K562 (cell line): ENCODE data around the gene PDIA2. TPM values are rescaled to one million over a fixed set of nuclear protein-coding genes. Genes with fewer than 3 reads are reported as not detected.
A peak's percentile ranks its signal among the peaks of the same experiment; 100 is the strongest.

Experiments used
- ARNT ChIP-seq, 2 experiments: fragments of 450-650 bp; IDR thresholded peaks; 2 replicates each; pipeline ENCODE4 v1.6.1; 2016; ENCODE audit warnings: mild to moderate bottlenecking in 1 of 2
- BRCA1 ChIP-seq, 2 experiments: fragments of 450-650 bp in 1 of 2; sonication (generic) in 1 of 2; formaldehyde crosslinking in 1 of 2; IDR thresholded peaks; 2 replicates each; pipeline versions ENCODE4 v1.5.0 to v1.6.1; 2017 to 2020; ENCODE audit warnings: mild to moderate bottlenecking in 1 of 2, missing genetic modification reagents in 1 of 2
- BRF1 ChIP-seq: IDR thresholded peaks from 3 replicates; pipeline ENCODE4 v1.6.1; 2011; ENCODE audit warnings: borderline replicate concordance, mild to moderate bottlenecking; ENCODE audit not compliant: insufficient read length; ENCODE audit errors: extremely low read depth
- E2F3 ChIP-seq: fragments of 250-450 bp; sonication (Bioruptor Pico); IDR thresholded peaks from 2 replicates; pipeline ENCODE4 v1.4.0; 2020; ENCODE audit warnings: mild to moderate bottlenecking
- LEF1 ChIP-seq: fragments of 450-650 bp; IDR thresholded peaks from 2 replicates; pipeline ENCODE4 v1.6.1; 2016; ENCODE audit warnings: mild to moderate bottlenecking
- MYNN ChIP-seq, 2 experiments: sonication (generic); formaldehyde crosslinking in 1 of 2; IDR thresholded peaks; 2 replicates each; pipeline versions ENCODE4 v1.5.0 to v1.6.1; 2016 to 2020; ENCODE audit warnings: antibody characterized with exemption in 1 of 2, missing genetic modification reagents in 1 of 2
- NFRKB ChIP-seq: fragments of 450-650 bp; IDR thresholded peaks from 2 replicates; pipeline ENCODE4 v1.6.1; 2016; ENCODE audit warnings: low read depth
- NR2F6 ChIP-seq: fragments of 450-650 bp; formaldehyde crosslinking; IDR thresholded peaks from 2 replicates; pipeline ENCODE4 v1.4.0; 2020; ENCODE audit warnings: mild to moderate bottlenecking
- OTX1 ChIP-seq: fragments of 450-650 bp; formaldehyde crosslinking; IDR thresholded peaks from 2 replicates; pipeline ENCODE4 v1.4.0; 2022; ENCODE audit warnings: mild to moderate bottlenecking
- RBM34 ChIP-seq: fragments of 200-400 bp; formaldehyde crosslinking; IDR thresholded peaks from 2 replicates; pipeline ENCODE4 v1.6.1; 2018; ENCODE audit warnings: low read length, borderline replicate concordance; ENCODE audit not compliant: insufficient read depth
- SMARCC2 ChIP-seq: fragments of 450-650 bp; IDR thresholded peaks from 2 replicates; pipeline ENCODE4 v1.6.1; 2017; ENCODE audit warnings: antibody characterized with exemption, moderate library complexity, mild to moderate bottlenecking, low read depth
- TBP ChIP-seq: optimal IDR thresholded peaks from 2 replicates; pipeline ENCODE3; 2011; ENCODE audit warnings: low read depth, low read length, improper control_type of control experiment
- ZNF24 ChIP-seq: fragments of 450-650 bp; IDR thresholded peaks from 2 replicates; pipeline ENCODE4 v1.6.1; 2016
- ZNF282 ChIP-seq: sonication (generic); formaldehyde crosslinking; IDR thresholded peaks from 2 replicates; pipeline ENCODE4 v1.8.1; 2023; ENCODE audit warnings: missing genetic modification reagents
- ZNF3 ChIP-seq: fragments of 250-450 bp; sonication (Bioruptor Pico); IDR thresholded peaks from 2 replicates; pipeline ENCODE4 v1.5.0; 2021; ENCODE audit warnings: mild to moderate bottlenecking, moderate library complexity
- ZNF354B ChIP-seq: fragments of 250-450 bp; sonication (Bioruptor Pico); IDR thresholded peaks from 2 replicates; pipeline ENCODE4 v1.4.0; 2020
- ZNF583 ChIP-seq: fragments of 250-450 bp; sonication (Bioruptor Pico); IDR thresholded peaks from 2 replicates; pipeline ENCODE4 v1.4.0; 2020
- polyA plus RNA-seq, 8 experiments: library from polyadenylated mRNA; depleted of rRNA in 4 of 8; stranded (reverse) in 5 of 8; unstranded in 3 of 8; fragments of >200 nt; fragmentation: Nextera tagmentation in 2 of 8; fragmentation: Illumina TruSeq in 1 of 8; extraction: Ambion mirVana in 2 of 8; extraction: Trizol in 1 of 8; gene quantifications; 2 replicates each; pipeline versions ENCODE4 v1.2.1 to v1.2.3, GENCODE V29; 2011 to 2014; ENCODE audit warnings: inconsistent platforms in 1 of 8, missing spikeins in 1 of 8
- total RNA-seq, 7 experiments: library from RNA; depleted of rRNA in 6 of 7; stranded (reverse); fragments of >200 nt in 6 of 7; fragmentation: Illumina TruSeq in 2 of 7; extraction: Trizol in 2 of 7; gene quantifications; 2 replicates each; pipeline versions ENCODE4 v1.2.1 to v1.2.3, GENCODE V29; 2011 to 2021; ENCODE audit warnings: low replicate concordance in 1 of 7
- TF ChIP-seq, protein P1 (sequence below): IDR thresholded peaks from 3 replicates; pipeline ENCODE4 v1.6.1; 2011; ENCODE audit warnings: borderline replicate concordance, mild to moderate bottlenecking; ENCODE audit not compliant: insufficient read length, insufficient read depth
- TF ChIP-seq, protein P2 (sequence below): sonication (generic); formaldehyde crosslinking; IDR thresholded peaks from 2 replicates; pipeline ENCODE4 v1.8.1; 2023; ENCODE audit warnings: mild to moderate bottlenecking, missing genetic modification reagents, moderate library complexity
- TF ChIP-seq, protein P3 (sequence below), 2 experiments: fragments of 150-350 bp in 1 of 2; IDR thresholded peaks; 2 replicates each; pipeline ENCODE4 v1.6.1; 2012 to 2016; ENCODE audit warnings: low read depth in 2 of 2, low read length in 2 of 2, mild to moderate bottlenecking in 1 of 2, moderate library complexity in 1 of 2
- TF ChIP-seq, protein P4 (sequence below): sonication (generic); formaldehyde crosslinking; IDR thresholded peaks from 2 replicates; pipeline ENCODE4 v1.8.0; 2022; ENCODE audit warnings: mild to moderate bottlenecking, missing genetic modification reagents, borderline replicate concordance

Gene PDIA2
- total and polyA plus RNA-seq, 9 of the 15 experiments (the other 6 are each of a cell fraction or from before 2014, with no cell fraction given) = 0.13 to 0.92 (median 0.23) TPM; not detected in 4

DNA sequence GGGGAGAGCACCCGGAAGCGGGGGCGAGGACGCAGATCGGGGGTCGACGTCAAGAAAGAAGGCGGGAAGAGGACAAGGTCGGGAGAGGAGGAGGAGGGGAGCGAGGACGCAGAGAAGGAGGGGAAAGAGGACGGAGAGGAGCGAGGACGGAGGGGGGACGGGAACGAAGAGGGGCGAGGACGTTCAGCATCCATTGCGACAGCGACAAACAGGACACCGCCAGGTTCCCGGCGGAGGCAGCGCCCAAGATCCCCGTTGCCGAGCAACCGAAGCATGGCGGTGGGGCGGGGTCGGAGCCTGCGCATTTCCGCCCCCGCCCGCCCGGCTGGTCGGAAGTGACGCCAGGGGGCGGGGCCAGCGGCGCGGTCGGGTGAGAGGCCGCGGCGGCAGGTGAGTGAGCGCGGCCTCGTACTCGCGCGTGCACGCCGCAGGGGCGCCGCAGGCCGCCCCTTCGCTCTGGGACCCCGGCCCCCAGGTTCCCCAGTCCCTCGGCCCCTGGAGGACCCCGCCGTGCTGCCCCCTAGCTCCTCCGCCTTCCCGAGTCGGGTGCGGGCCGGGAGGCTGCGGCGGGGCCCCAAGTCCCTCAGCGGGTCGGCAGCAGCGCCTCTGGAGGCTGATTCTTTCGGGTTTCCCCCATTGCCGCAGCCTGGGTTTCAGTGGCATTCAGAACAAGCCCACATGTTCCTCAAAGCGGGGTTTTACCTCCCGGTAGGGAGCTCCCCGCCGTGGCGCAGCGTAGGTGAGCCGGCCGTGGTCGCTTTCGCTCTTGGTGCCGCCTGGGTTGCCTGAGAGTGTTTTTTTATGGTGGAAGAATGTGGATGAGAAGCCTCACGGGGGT is 48.3 kb upstream of the PDIA2 start, which contains the start of gene FAM234A (continued):
- TF ChIP-seq, protein P1, sequence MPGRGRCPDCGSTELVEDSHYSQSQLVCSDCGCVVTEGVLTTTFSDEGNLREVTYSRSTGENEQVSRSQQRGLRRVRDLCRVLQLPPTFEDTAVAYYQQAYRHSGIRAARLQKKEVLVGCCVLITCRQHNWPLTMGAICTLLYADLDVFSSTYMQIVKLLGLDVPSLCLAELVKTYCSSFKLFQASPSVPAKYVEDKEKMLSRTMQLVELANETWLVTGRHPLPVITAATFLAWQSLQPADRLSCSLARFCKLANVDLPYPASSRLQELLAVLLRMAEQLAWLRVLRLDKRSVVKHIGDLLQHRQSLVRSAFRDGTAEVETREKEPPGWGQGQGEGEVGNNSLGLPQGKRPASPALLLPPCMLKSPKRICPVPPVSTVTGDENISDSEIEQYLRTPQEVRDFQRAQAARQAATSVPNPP = no peak
- TF ChIP-seq RBM34 (no peak), BRF1 (no peak), E2F3 (CRISPR knock-in tag) (no peak), ZNF583 (CRISPR knock-in tag) (no peak), BRCA1 (IDR thresholded peaks at IDR 0.05) (no peak), BRCA1 (CRISPR knock-in tag; IDR thresholded peaks at IDR 0.05) (0 out of 2 replicates have a peak, but pooled peaks have one; percentile 20), ZNF3 (CRISPR knock-in tag) (no peak), ZNF354B (CRISPR knock-in tag) (no peak), NR2F6 (CRISPR knock-in tag) (no peak), ZNF24 (no peak), OTX1 (peak; percentile 17; the same call in 1 of the 2 replicates), SMARCC2 (no peak; the same call in 1 of the 2 replicates), LEF1 (peak; percentile 40; the same call in 1 of the 2 replicates), ARNT (IDR thresholded peaks at IDR 0.05) (peak in 1 of 2 experiments; percentile 24; a peak in 1 of 4 replicates), MYNN (IDR thresholded peaks at IDR 0.05) (no peak), MYNN (CRISPR knock-in tag; IDR thresholded peaks at IDR 0.05) (no peak), NFRKB (peak; percentile 75), TBP (no peak), ZNF282 (CRISPR knock-in tag) (no peak)
- TF ChIP-seq, protein P2, sequence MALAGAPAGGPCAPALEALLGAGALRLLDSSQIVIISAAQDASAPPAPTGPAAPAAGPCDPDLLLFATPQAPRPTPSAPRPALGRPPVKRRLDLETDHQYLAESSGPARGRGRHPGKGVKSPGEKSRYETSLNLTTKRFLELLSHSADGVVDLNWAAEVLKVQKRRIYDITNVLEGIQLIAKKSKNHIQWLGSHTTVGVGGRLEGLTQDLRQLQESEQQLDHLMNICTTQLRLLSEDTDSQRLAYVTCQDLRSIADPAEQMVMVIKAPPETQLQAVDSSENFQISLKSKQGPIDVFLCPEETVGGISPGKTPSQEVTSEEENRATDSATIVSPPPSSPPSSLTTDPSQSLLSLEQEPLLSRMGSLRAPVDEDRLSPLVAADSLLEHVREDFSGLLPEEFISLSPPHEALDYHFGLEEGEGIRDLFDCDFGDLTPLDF (CRISPR knock-in tag) = no peak
- TF ChIP-seq, protein P3, sequence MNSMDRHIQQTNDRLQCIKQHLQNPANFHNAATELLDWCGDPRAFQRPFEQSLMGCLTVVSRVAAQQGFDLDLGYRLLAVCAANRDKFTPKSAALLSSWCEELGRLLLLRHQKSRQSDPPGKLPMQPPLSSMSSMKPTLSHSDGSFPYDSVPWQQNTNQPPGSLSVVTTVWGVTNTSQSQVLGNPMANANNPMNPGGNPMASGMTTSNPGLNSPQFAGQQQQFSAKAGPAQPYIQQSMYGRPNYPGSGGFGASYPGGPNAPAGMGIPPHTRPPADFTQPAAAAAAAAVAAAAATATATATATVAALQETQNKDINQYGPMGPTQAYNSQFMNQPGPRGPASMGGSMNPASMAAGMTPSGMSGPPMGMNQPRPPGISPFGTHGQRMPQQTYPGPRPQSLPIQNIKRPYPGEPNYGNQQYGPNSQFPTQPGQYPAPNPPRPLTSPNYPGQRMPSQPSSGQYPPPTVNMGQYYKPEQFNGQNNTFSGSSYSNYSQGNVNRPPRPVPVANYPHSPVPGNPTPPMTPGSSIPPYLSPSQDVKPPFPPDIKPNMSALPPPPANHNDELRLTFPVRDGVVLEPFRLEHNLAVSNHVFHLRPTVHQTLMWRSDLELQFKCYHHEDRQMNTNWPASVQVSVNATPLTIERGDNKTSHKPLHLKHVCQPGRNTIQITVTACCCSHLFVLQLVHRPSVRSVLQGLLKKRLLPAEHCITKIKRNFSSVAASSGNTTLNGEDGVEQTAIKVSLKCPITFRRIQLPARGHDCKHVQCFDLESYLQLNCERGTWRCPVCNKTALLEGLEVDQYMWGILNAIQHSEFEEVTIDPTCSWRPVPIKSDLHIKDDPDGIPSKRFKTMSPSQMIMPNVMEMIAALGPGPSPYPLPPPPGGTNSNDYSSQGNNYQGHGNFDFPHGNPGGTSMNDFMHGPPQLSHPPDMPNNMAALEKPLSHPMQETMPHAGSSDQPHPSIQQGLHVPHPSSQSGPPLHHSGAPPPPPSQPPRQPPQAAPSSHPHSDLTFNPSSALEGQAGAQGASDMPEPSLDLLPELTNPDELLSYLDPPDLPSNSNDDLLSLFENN (IDR thresholded peaks at IDR 0.05; ENCODE audit: low read depth in 2 of 2, low read length in 2 of 2) = no peak
- TF ChIP-seq, protein P4, sequence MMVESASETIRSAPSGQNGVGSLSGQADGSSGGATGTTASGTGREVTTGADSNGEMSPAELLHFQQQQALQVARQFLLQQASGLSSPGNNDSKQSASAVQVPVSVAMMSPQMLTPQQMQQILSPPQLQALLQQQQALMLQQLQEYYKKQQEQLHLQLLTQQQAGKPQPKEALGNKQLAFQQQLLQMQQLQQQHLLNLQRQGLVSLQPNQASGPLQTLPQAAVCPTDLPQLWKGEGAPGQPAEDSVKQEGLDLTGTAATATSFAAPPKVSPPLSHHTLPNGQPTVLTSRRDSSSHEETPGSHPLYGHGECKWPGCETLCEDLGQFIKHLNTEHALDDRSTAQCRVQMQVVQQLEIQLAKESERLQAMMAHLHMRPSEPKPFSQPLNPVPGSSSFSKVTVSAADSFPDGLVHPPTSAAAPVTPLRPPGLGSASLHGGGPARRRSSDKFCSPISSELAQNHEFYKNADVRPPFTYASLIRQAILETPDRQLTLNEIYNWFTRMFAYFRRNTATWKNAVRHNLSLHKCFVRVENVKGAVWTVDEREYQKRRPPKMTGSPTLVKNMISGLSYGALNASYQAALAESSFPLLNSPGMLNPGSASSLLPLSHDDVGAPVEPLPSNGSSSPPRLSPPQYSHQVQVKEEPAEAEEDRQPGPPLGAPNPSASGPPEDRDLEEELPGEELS (CRISPR knock-in tag) = no peak
